Esophagus muscularis mucosa (tissue), 4 donors: ENCODE data around the gene FAM221A. TPM values are rescaled to one million over a fixed set of nuclear protein-coding genes. Genes with fewer than 3 reads are reported as not detected.
A peak's percentile ranks its signal among the peaks of the same experiment; 100 is the strongest.

ENCODE experiments used
- DNase-seq: peaks from one replicate; pipeline ENCODE4 v3.0.0-alpha.2; 2017; ENCODE audit errors: extremely low spot score
- H3K27ac ChIP-seq, 4 donors: fragments of 200-600 bp; sonication (generic); replicated peaks in 1 of 4; 1 replicate in 3 of 4; 2 replicates in 1 of 4; pipeline ENCODE4 v1.5.1; 2016 to 2019; ENCODE audit warnings: mild to moderate bottlenecking in 1 of 4
- H3K27me3 ChIP-seq, 4 donors: fragments of 200-600 bp; sonication (generic); one replicate each; pipeline versions ENCODE4 v1.5.1 to v1.6.0; 2016 to 2019
- H3K36me3 ChIP-seq, 4 donors: fragments of 200-600 bp; sonication (generic); one replicate each; pipeline ENCODE4 v1.5.1; 2016 to 2019
- H3K4me1 ChIP-seq, 4 donors: fragments of 200-600 bp; sonication (generic); one replicate each; pipeline ENCODE4 v1.5.1; 2016 to 2019
- H3K4me3 ChIP-seq, 4 donors: fragments of 200-600 bp; sonication (generic); 1 replicate in 2 of 4; 2 replicates in 2 of 4; pipeline ENCODE4 v1.5.1; 2016 to 2019; ENCODE audit warnings: mild to moderate bottlenecking in 4 of 4, moderate library complexity in 1 of 4
- H3K9me3 ChIP-seq, 4 donors: fragments of 200-600 bp; sonication (generic); 1 replicate in 3 of 4; 2 replicates in 1 of 4; pipeline ENCODE4 v1.5.1; 2016 to 2019
- EP300 ChIP-seq: sonication (generic); formaldehyde crosslinking; IDR thresholded peaks from one replicate; pipeline ENCODE4 v1.6.1; 2017; ENCODE audit warnings: antibody characterized with exemption
- POLR2A ChIP-seq: fragments of 450-650 bp; IDR thresholded peaks from one replicate; pipeline ENCODE4 v1.6.1; 2017; ENCODE audit warnings: antibody characterized with exemption, moderate library complexity, mild to moderate bottlenecking, low read depth
- POLR2AphosphoS5 ChIP-seq, 2 donors: sonication (generic); formaldehyde crosslinking; IDR thresholded peaks; one replicate each; pipeline ENCODE4 v1.6.1; 2017; ENCODE audit warnings: antibody characterized with exemption in 2 of 2
- WGBS: methylation state at CpG from one replicate; pipeline ENCODE4 v1.1.5; 2018; 5-methylcytosine and 5-hydroxymethylcytosine counted together
- intact Hi-C: fragments of 100-400 bp; cut with DNase I; formaldehyde crosslinking; loops from one replicate; pipeline ENCODE4 v1.15.1; 2023
- total RNA-seq, 4 donors: library from RNA; depleted of rRNA; stranded (reverse); fragments of >200 nt; gene quantifications; one replicate each; pipeline versions ENCODE4 v1.1.0 to v1.2.1, GENCODE V29; 2016
- TF ChIP-seq, protein P1 (sequence below), 3 experiments: fragments of 200-600 bp in 2 of 3; fragments of 450-650 bp in 1 of 3; sonication (generic) in 2 of 3; IDR thresholded peaks; one replicate each; pipeline ENCODE4 v1.5.1; 2017 to 2019; ENCODE audit warnings: antibody characterized with exemption in 3 of 3, mild to moderate bottlenecking in 2 of 3, moderate library complexity in 1 of 3

Gene FAM221A
- total RNA-seq, 4 donors from 2014 or later = 4.6 to 13.3 (median 7.3) TPM

DNA sequence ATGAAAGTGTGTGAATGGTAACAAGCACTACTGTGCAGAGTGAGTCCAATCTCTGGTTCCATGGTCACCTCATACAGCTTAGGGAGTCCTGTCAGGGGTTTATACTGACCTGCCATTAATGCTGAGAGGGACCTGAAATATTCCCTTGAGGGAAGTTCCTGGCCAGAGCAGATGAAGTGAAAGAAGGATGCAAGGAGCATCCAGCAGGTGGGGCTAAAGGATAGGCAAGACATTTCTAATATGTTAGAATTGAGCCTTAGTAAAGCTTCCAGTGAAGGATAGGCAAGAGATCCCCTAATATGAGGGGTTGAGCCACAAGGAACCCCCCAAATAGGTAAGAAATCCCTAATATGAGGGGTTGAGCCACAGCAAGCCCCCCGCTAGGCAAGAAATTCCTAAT lies 25.5 kb upstream of the FAM221A start:
- Histone ChIP-seq H3K27ac (no peak overlapping the region), H3K9me3 (peaks cover 0 to 23% (median 16%) of the 10 kb centered on the region in 4 donors), H3K27me3 (no peaks in the 10 kb centered on the region), H3K36me3 (no peaks in the 10 kb centered on the region), H3K4me3 (no peak overlapping the region), H3K4me1 (no peaks in the 10 kb centered on the region)
- 0% methylated on average over 1 of the region's 1 CpG for WGBS
- no peak for TF ChIP-seq EP300
- TF ChIP-seq, protein P1, sequence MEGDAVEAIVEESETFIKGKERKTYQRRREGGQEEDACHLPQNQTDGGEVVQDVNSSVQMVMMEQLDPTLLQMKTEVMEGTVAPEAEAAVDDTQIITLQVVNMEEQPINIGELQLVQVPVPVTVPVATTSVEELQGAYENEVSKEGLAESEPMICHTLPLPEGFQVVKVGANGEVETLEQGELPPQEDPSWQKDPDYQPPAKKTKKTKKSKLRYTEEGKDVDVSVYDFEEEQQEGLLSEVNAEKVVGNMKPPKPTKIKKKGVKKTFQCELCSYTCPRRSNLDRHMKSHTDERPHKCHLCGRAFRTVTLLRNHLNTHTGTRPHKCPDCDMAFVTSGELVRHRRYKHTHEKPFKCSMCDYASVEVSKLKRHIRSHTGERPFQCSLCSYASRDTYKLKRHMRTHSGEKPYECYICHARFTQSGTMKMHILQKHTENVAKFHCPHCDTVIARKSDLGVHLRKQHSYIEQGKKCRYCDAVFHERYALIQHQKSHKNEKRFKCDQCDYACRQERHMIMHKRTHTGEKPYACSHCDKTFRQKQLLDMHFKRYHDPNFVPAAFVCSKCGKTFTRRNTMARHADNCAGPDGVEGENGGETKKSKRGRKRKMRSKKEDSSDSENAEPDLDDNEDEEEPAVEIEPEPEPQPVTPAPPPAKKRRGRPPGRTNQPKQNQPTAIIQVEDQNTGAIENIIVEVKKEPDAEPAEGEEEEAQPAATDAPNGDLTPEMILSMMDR (IDR thresholded peaks at IDR 0.05) = peak; percentile 13 to 38 (median 18)
- TF ChIP-seq POLR2AphosphoS5 (IDR thresholded peaks at IDR 0.05) = no peak
- TF ChIP-seq POLR2A = no peak
- intact Hi-C loops = no loop called here
- no peak for DNase-seq

DNA sequence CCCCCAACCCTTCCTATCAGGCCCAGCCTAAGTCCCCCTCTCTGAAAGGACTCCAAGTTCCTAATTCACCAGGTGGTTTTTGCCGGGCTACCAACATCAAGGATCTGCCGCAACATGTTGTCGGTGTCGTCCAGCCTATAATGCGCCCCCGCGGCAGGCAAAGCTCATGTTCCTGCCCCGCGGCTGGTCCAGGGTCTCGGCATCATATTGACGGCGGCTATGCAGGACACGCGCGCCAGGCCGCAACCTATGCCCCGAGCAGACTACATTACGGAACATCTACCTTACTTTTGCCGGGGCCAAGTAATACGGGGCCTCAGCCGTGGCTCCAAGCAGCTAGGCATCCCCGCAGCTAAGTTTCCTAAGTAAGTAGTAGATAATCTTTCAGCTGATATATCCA lies 24.6 kb upstream of the FAM221A start:
- Histone ChIP-seq H3K36me3 (no peaks in the 10 kb centered on the region), H3K4me3 (no peak overlapping the region), H3K27ac (no peak overlapping the region), H3K4me1 (no peaks in the 10 kb centered on the region), H3K9me3 (peaks cover 0 to 23% (median 16%) of the 10 kb centered on the region in 4 donors), H3K27me3 (no peaks in the 10 kb centered on the region)
- intact Hi-C loops = no loop called here
- no peak for TF ChIP-seq POLR2AphosphoS5 (IDR thresholded peaks at IDR 0.05)
- TF ChIP-seq, protein P1 (IDR thresholded peaks at IDR 0.05) = no peak
- TF ChIP-seq EP300 = no peak
- TF ChIP-seq POLR2A = no peak
- WGBS = 87% methylated on average over 13 of the region's 22 CpGs
- DNase-seq = no peak

DNA sequence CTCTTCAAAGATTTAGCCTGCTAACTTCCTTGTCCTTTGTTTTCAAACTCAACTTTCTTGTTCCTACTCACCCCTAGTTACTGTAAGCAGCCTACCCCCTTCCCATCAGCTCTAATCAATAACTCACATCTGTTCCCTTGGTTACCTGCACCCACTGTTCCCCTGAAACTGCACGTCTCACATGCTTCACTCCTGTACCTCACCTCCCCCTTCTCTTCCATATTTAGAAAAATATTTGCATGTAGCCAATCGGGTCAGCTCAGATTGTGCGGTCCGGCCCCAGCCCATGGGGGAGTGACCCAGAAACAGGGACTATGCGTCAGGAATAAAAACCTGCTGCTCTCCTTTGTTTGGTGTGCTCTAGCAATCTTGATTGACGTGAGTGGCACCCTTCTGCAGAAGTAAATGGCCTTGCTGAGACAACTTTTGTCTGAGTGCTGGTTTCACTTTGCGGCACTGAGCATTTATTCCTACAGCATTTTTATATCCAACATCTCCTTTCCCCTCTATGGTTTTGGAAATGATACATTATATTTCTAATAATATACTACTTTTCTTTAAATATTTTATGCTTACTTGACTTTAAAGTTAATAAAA lies 21.1 kb upstream of the FAM221A start:
- H3K4me1 ChIP-seq = peaks cover 0 to 6% (median 0%) of the 10 kb centered on the region in 4 donors
- WGBS = 82% methylated on average over 7 of the region's 7 CpGs
- no peak for DNase-seq
- no peak overlapping the region for H3K4me3 ChIP-seq
- intact Hi-C loops = no loop called here
- H3K36me3 ChIP-seq = no peaks in the 10 kb centered on the region
- H3K27ac ChIP-seq = no peak overlapping the region
- H3K27me3 ChIP-seq = no peaks in the 10 kb centered on the region
- peaks cover 0 to 12% (median 8%) of the 10 kb centered on the region in 4 donors for H3K9me3 ChIP-seq
- no peak for TF ChIP-seq EP300
- TF ChIP-seq, protein P1 (IDR thresholded peaks at IDR 0.05) = no peak
- TF ChIP-seq POLR2AphosphoS5 (IDR thresholded peaks at IDR 0.05) = no peak
- TF ChIP-seq POLR2A = no peak

DNA sequence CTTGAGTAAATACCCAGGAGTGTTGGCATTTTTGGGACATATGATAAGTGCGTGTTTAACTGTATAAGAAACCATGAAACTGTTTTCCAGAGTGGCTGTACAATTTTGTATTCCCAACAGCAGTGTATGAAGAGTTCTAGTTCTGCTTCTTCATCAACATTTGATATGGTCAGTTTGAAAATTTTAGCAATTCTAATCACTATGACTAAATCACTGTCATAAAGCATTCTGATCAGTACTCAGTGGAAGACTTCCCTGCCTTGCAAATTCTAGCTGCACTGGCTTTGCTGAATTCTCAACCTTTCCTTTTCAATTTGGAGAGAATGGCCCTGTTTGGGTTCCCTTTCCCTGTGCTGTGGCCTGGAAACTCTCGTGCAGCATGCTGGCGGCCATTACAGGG lies 18.6 kb upstream of the FAM221A start:
- intact Hi-C loops = no loop called here

More for the DNA sequence above, 18.6 kb upstream of the FAM221A start:
- Histone ChIP-seq H3K27me3 (no peaks in the 10 kb centered on the region), H3K9me3 (no peaks in the 10 kb centered on the region), H3K27ac (no peak overlapping the region), H3K4me3 (no peak overlapping the region), H3K4me1 (peaks cover 0 to 6% (median 0%) of the 10 kb centered on the region in 4 donors), H3K36me3 (no peaks in the 10 kb centered on the region)
- DNase-seq = no peak
- TF ChIP-seq, protein P1 (IDR thresholded peaks at IDR 0.05) = no peak
- TF ChIP-seq POLR2A = no peak
- no peak for TF ChIP-seq POLR2AphosphoS5 (IDR thresholded peaks at IDR 0.05)
- TF ChIP-seq EP300 = no peak
- 81% methylated on average over 3 of the region's 3 CpGs for WGBS
